Karpas-422 (cell line): ENCODE results near the gene IGIP. TPM values are rescaled to one million over a fixed set of nuclear protein-coding genes. Genes with fewer than 3 reads are reported as not detected.
A peak's percentile ranks its signal among the peaks of the same experiment; 100 is the strongest.

ENCODE experiments used
- DNase-seq: peaks from one replicate; pipeline ENCODE4 v3.0.0-alpha.2; 2015
- H2AFZ ChIP-seq: fragments of 200-600 bp; sonication (generic); 2 replicates; pipeline ENCODE4 v1.6.1; 2014; ENCODE audit warnings: antibody characterized with exemption, low read length, mixed read lengths
- H3K27ac ChIP-seq: fragments of 200-600 bp; sonication (generic); 2 replicates; pipeline ENCODE4 v1.5.1; 2014; ENCODE audit warnings: mild to moderate bottlenecking, low read length, moderate library complexity
- H3K27me3 ChIP-seq: fragments of 200-600 bp; sonication (generic); 2 replicates; pipeline ENCODE4 v1.6.1; 2014; ENCODE audit warnings: low read length, mixed read lengths
- H3K36me3 ChIP-seq: fragments of 200-600 bp; sonication (generic); 2 replicates; pipeline ENCODE4 v1.6.1; 2014; ENCODE audit warnings: low read length, mixed read lengths; ENCODE audit not compliant: insufficient read depth
- H3K4me1 ChIP-seq: fragments of 200-600 bp; sonication (generic); 2 replicates; pipeline ENCODE4 v1.6.1; 2014; ENCODE audit warnings: mild to moderate bottlenecking, low read length, mixed read lengths
- H3K4me2 ChIP-seq: fragments of 200-600 bp; sonication (generic); 2 replicates; pipeline ENCODE4 v1.6.1; 2014; ENCODE audit warnings: low read length, low read depth, mild to moderate bottlenecking; ENCODE audit not compliant: poor library complexity, severe bottlenecking
- H3K4me3 ChIP-seq: fragments of 200-600 bp; sonication (generic); 2 replicates; pipeline ENCODE4 v1.5.1; 2014; ENCODE audit warnings: mild to moderate bottlenecking, antibody characterized with exemption, low read length, mixed read lengths
- H3K79me2 ChIP-seq: fragments of 200-600 bp; sonication (generic); 2 replicates; pipeline ENCODE4 v1.6.1; 2014; ENCODE audit warnings: mild to moderate bottlenecking, low read length, mixed read lengths
- H3K9ac ChIP-seq: fragments of 200-600 bp; sonication (generic); 2 replicates; pipeline ENCODE4 v1.6.0; 2014; ENCODE audit warnings: low read length
- H3K9me2 ChIP-seq: fragments of 200-600 bp; sonication (generic), shearing (Covaris generic); replicated peaks from 2 replicates; pipeline ENCODE4 v1.6.0; 2014; ENCODE audit warnings: mild to moderate bottlenecking, low read length, moderate library complexity; ENCODE audit not compliant: insufficient read depth
- H3K9me3 ChIP-seq: fragments of 300-700, 200-600 bp; sonication (generic); 2 replicates; pipeline ENCODE4 v1.6.1; 2014; ENCODE audit warnings: low read length, mixed read lengths
- H4K20me1 ChIP-seq: fragments of 200-600 bp; sonication (generic); 2 replicates; pipeline ENCODE4 v1.6.1; 2014; ENCODE audit warnings: mild to moderate bottlenecking, antibody characterized with exemption, low read length, low read depth; ENCODE audit not compliant: insufficient read depth
- total RNA-seq: library from RNA; depleted of rRNA; stranded (reverse); fragments of >200 nt; shearing (Covaris generic); gene quantifications from 2 replicates; pipeline ENCODE4 v1.2.3, GENCODE V29; 2014; ENCODE audit warnings: low replicate concordance

The IGIP gene
- total RNA-seq, 1 experiment from 2014 or later, result 3.9 TPM

GRCh38 chr5:140118302-140118936, 7.3 kb upstream of the IGIP start:
- H3K4me2 ChIP-seq, result no peak overlapping the region
- H3K27ac ChIP-seq, result no peak overlapping the region
- no peak overlapping the region for H3K9ac ChIP-seq
- H3K9me3 ChIP-seq, result no peaks in the 10 kb centered on the region
- DNase-seq, result no peak
- peaks cover 58% of the 10 kb centered on the region for H4K20me1 ChIP-seq
- no peaks in the 10 kb centered on the region for H3K79me2 ChIP-seq
- no peaks in the 10 kb centered on the region for H3K9me2 ChIP-seq
- H2AFZ ChIP-seq, result no peak overlapping the region
- H3K27me3 ChIP-seq, result no peaks in the 10 kb centered on the region
- peaks cover 19% of the 10 kb centered on the region for H3K4me1 ChIP-seq
- no peak overlapping the region for H3K4me3 ChIP-seq
- H3K36me3 ChIP-seq, result no peaks in the 10 kb centered on the region

- Histone ChIP-seq H3K4me2 (no peak overlapping the region), H3K79me2 (no peaks in the 10 kb centered on the region), H4K20me1 (peaks cover 69% of the 10 kb centered on the region), H3K27ac (no peak overlapping the region), H3K36me3 (no peaks in the 10 kb centered on the region), H2AFZ (no peak overlapping the region), H3K9me2 (no peaks in the 10 kb centered on the region), H3K4me1 (peaks cover 1% of the 10 kb centered on the region), H3K9ac (no peak overlapping the region), H3K27me3 (no peaks in the 10 kb centered on the region), H3K9me3 (no peaks in the 10 kb centered on the region), H3K4me3 (no peak overlapping the region)
- DNase-seq, result no peak
Measured at GRCh38 chr5:140126315-140127012, 727 bp downstream of the IGIP start.

- Histone ChIP-seq H3K9me3 (no peaks in the 10 kb centered on the region), H3K4me3 (no peak overlapping the region)
Measured at GRCh38 chr5:140128376-140128775, 2.6 kb downstream of the IGIP start.

GRCh38 chr5:140130949-140131733, 5.4 kb downstream of the IGIP start:
- H3K9ac ChIP-seq, result no peak overlapping the region
- no peak for DNase-seq
- H3K4me2 ChIP-seq, result no peak overlapping the region

More at GRCh38 chr5:140128376-140128775, 2.6 kb downstream of the IGIP start:
- no peaks in the 10 kb centered on the region for H3K36me3 ChIP-seq
- no peak overlapping the region for H3K27ac ChIP-seq
- H4K20me1 ChIP-seq, result peaks cover 77% of the 10 kb centered on the region
- H3K9ac ChIP-seq, result no peak overlapping the region
- no peaks in the 10 kb centered on the region for H3K27me3 ChIP-seq
- H3K4me1 ChIP-seq, result peaks cover 6% of the 10 kb centered on the region
- H3K79me2 ChIP-seq, result no peaks in the 10 kb centered on the region
- no peak overlapping the region for H2AFZ ChIP-seq
- H3K9me2 ChIP-seq, result no peaks in the 10 kb centered on the region
- DNase-seq, result no peak
- no peak overlapping the region for H3K4me2 ChIP-seq

GRCh38 chr5:140131967-140132409, 6.3 kb downstream of the IGIP start:
- Histone ChIP-seq H3K4me1 (peaks cover 10% of the 10 kb centered on the region), H4K20me1 (peaks cover 60% of the 10 kb centered on the region; the same call in 1 of the 2 replicates), H3K4me2 (no peak overlapping the region), H2AFZ (no peak overlapping the region), H3K36me3 (no peaks in the 10 kb centered on the region), H3K79me2 (no peaks in the 10 kb centered on the region), H3K4me3 (no peak overlapping the region), H3K27ac (no peak overlapping the region), H3K27me3 (no peaks in the 10 kb centered on the region), H3K9me3 (no peaks in the 10 kb centered on the region), H3K9ac (no peak overlapping the region), H3K9me2 (no peaks in the 10 kb centered on the region)
- DNase-seq, result peak; percentile 46

More at GRCh38 chr5:140130949-140131733, 5.4 kb downstream of the IGIP start:
- Histone ChIP-seq H3K4me1 (peaks cover 10% of the 10 kb centered on the region), H4K20me1 (peaks cover 62% of the 10 kb centered on the region), H3K36me3 (no peaks in the 10 kb centered on the region), H3K27ac (no peak overlapping the region), H3K9me3 (no peaks in the 10 kb centered on the region), H3K27me3 (no peaks in the 10 kb centered on the region), H2AFZ (no peak overlapping the region), H3K79me2 (no peaks in the 10 kb centered on the region), H3K4me3 (no peak overlapping the region), H3K9me2 (no peaks in the 10 kb centered on the region)

- Histone ChIP-seq H3K9ac (no peak overlapping the region), H4K20me1 (peaks cover 51% of the 10 kb centered on the region; the same call in 1 of the 2 replicates), H3K27ac (no peak overlapping the region), H3K9me3 (no peaks in the 10 kb centered on the region), H3K79me2 (no peaks in the 10 kb centered on the region), H3K4me3 (no peak overlapping the region), H3K4me2 (no peak overlapping the region), H3K9me2 (no peaks in the 10 kb centered on the region), H3K4me1 (peaks cover 10% of the 10 kb centered on the region), H3K36me3 (no peaks in the 10 kb centered on the region), H3K27me3 (no peaks in the 10 kb centered on the region), H2AFZ (no peak overlapping the region)
- DNase-seq, result no peak
Measured at GRCh38 chr5:140133514-140134167, 7.9 kb downstream of the IGIP start.

GRCh38 chr5:140134277-140134935, 8.7 kb downstream of the IGIP start:
- H3K36me3 ChIP-seq, result no peaks in the 10 kb centered on the region
- H3K9me3 ChIP-seq, result no peaks in the 10 kb centered on the region
- H3K9ac ChIP-seq, result no peak overlapping the region
- no peak overlapping the region for H3K4me2 ChIP-seq
- H3K79me2 ChIP-seq, result no peaks in the 10 kb centered on the region
- H3K27ac ChIP-seq, result no peak overlapping the region
- DNase-seq, result no peak
- no peak overlapping the region for H2AFZ ChIP-seq
- H3K9me2 ChIP-seq, result no peaks in the 10 kb centered on the region
- H3K4me1 ChIP-seq, result peaks cover 10% of the 10 kb centered on the region
- H3K4me3 ChIP-seq, result no peak overlapping the region
- peaks cover 47% of the 10 kb centered on the region; the same call in 1 of the 2 replicates for H4K20me1 ChIP-seq
- H3K27me3 ChIP-seq, result no peaks in the 10 kb centered on the region
